Stimulated activated CD8-positive, alpha-beta memory T cell treated with anti-CD3 and anti-CD28 coated beads, Interleukin-2, amount 100 ng/mL, for 1 hour (primary cell): ENCODE data around the gene IL2RA.
"Not testable (repeated sequence)": the region's sequence is repeated elsewhere in the genome, so short reads cannot be mapped to it uniquely, and the experiment has no call there.

ENCODE experiments used
- DNase-seq, 2 donors: peaks; one replicate each; pipeline ENCODE4 v3.0.0-alpha.2; 2020; ENCODE audit warnings: low read depth in 2 of 2

Gene IL2RA

DNA sequence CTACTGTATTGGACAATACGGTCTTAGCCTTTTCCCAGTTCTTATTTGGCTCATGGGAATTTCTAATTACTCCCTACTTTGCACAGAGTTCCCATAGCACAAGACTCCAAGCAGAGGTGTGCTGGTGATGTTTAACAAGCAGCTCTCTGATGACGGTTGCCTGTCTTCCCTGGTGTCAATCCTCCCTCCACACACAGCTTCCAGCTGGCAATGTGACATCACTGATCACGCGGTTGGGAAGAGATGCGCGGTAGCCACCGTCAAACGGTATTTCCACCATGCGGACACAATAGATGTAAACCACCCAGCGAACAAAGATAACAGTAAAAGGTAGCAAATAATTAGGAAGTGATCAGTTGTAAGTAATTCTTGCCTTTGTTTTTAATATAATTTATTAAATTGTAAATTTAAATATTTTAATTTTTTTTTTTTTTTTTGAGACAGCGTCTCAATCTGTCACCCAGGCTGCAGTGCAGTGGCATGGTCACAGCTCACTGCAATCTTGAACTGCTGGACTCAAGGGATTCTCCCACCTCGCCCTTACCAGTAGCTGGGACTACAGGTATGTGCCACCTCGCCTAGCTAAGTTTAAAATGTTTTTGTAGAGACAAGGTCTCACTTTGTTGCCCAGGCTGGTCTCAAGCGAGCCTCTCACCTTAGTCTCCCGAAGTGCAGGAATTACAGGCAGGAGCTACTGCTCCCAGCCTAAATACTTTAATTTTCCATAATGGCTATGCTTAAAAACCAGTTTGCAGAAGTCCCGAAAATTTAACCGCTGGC, 48.6 kb downstream of the IL2RA start:
- DNase-seq = no peak

DNA sequence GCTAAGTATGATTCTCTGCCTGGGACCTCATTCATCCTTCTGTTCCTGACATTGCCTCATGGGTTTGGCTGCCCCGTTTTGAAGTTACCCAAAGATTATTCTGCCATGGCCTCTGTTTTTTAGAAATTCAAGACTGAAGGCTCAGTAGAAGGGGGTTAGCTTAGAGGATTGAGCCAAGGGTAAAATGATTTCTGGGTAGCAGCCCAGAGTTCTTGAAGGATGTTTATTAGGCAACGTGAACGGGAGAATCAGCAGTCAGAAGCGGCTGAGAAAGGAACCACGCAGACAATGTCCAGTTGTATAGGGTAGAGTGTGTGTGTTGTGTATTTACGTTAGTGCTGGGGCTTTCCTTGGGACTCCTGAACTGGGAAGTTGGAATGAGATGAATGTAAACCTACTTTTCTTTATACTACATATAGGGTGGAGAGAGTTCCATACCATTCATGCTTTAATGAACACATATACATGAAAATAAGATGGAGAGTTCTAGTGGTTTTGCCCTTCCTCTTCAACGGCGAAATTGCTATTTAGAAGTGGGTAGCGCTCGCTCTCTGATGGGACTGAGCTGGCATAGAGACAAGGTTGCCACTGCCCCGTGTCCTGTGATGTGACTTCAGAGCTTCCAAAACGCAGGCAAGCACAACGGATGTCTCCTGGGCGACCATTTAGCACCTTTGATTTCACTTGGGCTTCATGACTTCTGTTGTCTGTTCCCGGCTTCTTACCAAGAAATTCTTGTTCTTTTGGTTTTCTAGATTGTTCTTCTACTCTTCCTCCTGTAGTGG, 49.9 kb downstream of the IL2RA start:
- no peak for DNase-seq

DNA sequence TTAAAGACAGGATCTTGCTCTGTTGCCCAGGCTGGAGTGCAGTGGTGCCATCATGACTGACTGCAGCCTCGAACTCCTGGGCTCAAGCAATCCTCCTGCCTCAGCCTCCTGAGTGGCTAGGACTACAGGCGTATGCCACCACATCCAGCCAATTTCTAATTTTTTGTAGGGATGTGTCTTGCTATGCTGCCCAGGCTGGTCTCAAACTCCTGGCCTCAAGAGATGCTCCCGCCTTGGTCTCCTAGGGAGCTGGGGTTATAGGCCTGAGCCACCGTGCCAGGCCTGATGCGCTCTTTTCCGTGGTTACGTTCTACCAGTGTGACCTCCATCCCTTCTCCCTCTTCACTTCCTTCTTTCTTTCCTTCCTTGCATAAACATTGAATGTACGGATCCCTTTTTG, 50.6 kb downstream of the IL2RA start:
- DNase-seq = no peak

- no peak for DNase-seq
Observed at GRCh38 chr10:6010569-6010968, 51.6 kb downstream of the IL2RA start.

GRCh38 chr10:6009961-6010360, 52.2 kb downstream of the IL2RA start:
- DNase-seq = no peak

DNA sequence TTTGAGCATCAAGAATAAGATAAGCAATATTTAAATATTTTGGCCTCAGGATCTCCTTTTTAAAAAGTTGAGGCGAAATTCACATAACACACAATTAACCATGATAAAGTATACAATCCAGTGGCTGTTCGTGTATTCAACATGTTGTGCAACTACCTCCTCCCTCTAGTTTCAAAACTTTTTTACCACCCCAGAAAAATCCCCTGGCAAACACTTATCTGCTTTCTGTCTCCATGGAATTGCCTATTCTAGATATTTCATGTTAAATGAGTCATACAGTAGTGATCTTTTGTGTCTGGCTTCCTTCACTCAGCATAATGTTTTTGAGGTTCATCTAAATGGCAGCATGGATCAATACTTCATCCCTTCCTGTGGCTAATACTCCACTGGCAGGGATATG, 53.0 kb downstream of the IL2RA start:
- DNase-seq = no peak

GRCh38 chr10:6008497-6009142, 53.5 kb downstream of the IL2RA start:
- no peak for DNase-seq

DNA sequence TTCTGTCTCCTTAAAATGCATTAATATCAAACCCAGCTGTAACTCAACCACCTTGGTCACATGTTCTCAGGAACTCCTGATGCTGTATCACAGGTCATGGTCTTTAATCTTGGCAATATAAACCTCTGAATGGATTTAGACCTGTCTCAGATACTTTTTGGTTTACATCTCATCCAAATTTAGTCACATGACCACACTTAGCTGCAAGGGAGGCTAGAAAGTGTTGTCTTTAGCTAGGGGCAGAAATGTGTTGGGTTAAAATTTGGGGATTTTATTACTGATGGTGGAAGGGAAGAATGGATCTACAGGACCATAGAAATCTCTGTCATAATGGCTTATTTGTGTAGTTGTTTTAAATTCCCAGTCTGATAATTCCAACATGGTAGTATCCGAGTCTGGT, 55.2 kb downstream of the IL2RA start:
- DNase-seq = no peak

DNA sequence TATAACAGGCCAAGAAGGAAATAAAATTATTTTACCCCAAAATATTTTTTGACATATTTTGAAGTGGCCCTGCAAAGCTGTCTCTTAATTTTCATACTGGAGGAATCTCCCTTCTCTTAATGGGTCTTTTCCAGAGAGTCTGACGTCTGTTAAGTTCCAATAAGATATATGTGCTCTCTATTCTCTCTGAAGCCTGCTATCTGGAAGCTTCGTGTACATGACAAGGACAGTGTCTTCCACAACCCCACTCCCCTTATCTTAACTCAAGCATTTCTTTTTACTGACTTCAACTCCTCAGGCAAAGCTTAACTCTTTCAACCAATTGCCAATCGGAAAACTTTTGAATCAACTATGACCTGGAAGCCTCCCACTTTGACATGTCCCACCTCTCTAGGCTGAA, 55.6 kb downstream of the IL2RA start:
- DNase-seq = no peak

- DNase-seq = no peak
Observed at GRCh38 chr10:6005856-6006395, 56.2 kb downstream of the IL2RA start.

- DNase-seq = not testable (repeated sequence)
Observed at GRCh38 chr10:6005161-6005804, 56.9 kb downstream of the IL2RA start.

DNA sequence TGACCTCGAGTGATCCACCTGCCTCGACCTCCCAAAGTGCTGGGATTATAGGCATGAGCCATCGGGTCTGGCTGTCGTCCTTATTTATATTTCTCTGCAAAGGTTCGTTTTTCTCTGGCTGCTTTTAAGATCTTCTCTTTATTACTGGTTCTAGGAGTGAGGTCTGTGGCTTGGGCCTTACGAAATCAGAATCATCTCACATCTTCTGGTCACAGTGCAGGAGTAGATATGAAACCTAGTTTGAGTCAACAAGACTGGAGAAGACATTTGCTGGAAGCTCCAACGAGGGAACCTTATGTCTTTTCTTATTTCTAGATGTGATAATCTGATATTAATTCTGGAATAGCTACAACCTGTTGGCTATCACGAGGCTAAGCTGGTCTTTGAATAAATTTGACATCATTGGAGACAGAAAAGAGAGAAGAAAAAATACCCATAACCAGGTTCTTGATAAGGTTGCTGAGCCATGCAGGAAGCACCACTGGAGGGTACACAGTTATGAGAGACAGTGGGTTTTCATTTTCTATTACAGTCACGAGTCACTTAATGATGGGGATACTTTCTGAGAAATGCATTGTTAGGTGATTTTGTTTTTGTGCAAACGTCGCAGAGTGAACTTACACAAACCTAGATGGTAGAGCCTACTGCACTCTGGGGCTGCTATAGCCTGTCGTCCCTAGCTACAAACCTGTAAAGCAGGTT, 59.2 kb downstream of the IL2RA start:
- no peak for DNase-seq

- DNase-seq = no peak
Observed at GRCh38 chr10:5999440-6000165, 62.6 kb downstream of the IL2RA start.

- DNase-seq = no peak
Observed at GRCh38 chr10:5996696-5997095, 65.5 kb downstream of the IL2RA start.

- no peak for DNase-seq
Observed at GRCh38 chr10:5992398-5992797, 69.8 kb downstream of the IL2RA start.

GRCh38 chr10:5991708-5992107, 70.5 kb downstream of the IL2RA start:
- no peak for DNase-seq

GRCh38 chr10:5989756-5990155, 72.4 kb downstream of the IL2RA start:
- no peak for DNase-seq

GRCh38 chr10:5988336-5988920, 73.7 kb downstream of the IL2RA start:
- no peak for DNase-seq

DNA sequence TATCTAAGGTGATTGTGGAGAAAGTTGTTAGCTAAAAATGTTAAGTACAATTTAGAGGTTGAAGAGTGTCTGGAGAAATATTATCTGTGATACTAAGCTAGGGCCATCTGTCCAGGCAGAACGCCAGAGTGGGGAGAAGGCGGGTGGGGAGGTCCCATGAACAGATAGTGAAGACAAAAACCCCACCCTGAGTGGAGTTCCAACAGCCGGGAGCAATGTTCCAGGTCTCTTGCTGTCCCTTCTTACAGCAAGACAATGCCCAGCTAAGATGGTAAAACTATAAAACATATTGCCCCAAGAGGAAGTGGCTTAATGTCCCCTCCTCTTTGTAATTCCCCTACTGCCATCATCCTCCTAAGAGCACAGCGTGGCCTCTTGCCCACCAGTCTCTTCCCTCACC, 74.4 kb downstream of the IL2RA start:
- DNase-seq = no peak

GRCh38 chr10:5985029-5985428, 77.1 kb downstream of the IL2RA start:
- no peak for DNase-seq
